HG03066 (cell line): ENCODE data around the gene LPP.

ENCODE experiments used
- ATAC-seq: cut with Tn5 transposase; IDR thresholded peaks from one replicate; pipeline ENCODE4 v1.9.1; 2021; ENCODE audit warnings: low read depth; ENCODE audit not compliant: unreplicated experiment

LPP gene

GRCh38 chr3:188788621-188789081 is 634.7 kb downstream of the LPP start:
- no peak for ATAC-seq

GRCh38 chr3:188789251-188789650 is 635.3 kb downstream of the LPP start:
- ATAC-seq, result no peak

- ATAC-seq, result no peak
Measured at GRCh38 chr3:188791311-188791710, 637.4 kb downstream of the LPP start.

- no peak for ATAC-seq
Measured at GRCh38 chr3:188792793-188793192, 638.8 kb downstream of the LPP start.

GRCh38 chr3:188796122-188796631 is 642.2 kb downstream of the LPP start:
- peak; percentile 89 for ATAC-seq

- no peak for ATAC-seq
Measured at GRCh38 chr3:188797045-188797444, 643.1 kb downstream of the LPP start.

- no peak for ATAC-seq
Measured at GRCh38 chr3:188798556-188799145, 644.7 kb downstream of the LPP start.

DNA sequence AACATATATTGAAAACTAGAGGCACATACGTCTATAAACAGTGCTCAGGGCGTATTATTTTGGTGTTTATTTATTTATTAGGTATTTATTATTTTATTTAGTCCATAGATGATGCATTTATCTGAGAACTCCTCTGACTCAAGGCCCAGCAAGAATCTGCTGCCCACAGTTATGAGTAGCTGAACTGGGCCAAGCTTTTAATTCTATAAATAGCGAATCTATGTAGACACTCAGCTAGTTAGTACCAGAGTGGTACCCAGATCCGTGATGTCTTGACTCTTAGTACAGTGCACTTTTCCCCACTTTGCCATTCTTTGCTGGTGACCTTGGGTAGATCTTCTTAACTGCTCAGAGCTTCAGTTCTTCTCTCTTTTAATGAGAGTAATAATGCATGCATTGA is 647.4 kb downstream of the LPP start:
- no peak for ATAC-seq

DNA sequence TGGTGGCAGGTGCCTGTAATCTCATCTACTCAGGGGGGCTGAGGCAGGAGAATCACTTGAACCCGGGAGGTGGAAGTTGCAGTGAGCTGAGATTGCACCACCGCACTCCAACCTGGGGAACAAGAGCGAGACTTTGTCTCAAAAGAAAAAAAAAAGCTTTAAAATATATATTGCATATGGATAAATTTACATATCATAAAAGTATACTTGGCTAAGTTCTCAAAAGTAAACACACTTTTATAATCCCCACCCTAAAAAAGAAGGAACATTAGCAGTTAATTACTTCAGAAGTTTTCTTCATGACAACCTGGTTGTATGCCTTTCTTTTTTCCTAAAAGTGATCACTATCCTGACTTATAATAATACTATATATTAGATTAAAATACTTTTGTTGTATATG is 648.7 kb downstream of the LPP start:
- no peak for ATAC-seq

GRCh38 chr3:188807006-188807405 is 653.0 kb downstream of the LPP start:
- no peak for ATAC-seq

DNA sequence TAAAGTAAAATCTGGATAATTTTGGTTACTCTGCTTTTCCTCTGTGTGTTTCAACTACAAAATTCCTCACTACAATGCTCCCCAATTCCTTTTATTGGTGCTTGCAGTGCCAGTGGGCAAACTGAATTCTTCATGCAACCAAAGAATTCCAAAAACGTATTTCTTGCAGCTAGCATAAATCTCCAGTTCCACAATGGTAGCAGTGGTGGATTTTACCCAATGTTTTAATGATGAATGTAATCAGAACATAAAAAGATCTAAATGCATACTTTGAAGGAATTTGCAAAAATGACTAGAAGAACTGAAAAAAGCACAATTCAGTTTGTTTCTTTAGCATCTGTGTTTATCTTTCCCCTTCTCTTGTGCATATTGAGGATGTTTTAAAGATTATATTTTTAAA is 658.2 kb downstream of the LPP start:
- ATAC-seq, result no peak

GRCh38 chr3:188814581-188814980 is 660.6 kb downstream of the LPP start:
- ATAC-seq, result no peak

- no peak for ATAC-seq
Measured at GRCh38 chr3:188817103-188817934, 663.4 kb downstream of the LPP start.

DNA sequence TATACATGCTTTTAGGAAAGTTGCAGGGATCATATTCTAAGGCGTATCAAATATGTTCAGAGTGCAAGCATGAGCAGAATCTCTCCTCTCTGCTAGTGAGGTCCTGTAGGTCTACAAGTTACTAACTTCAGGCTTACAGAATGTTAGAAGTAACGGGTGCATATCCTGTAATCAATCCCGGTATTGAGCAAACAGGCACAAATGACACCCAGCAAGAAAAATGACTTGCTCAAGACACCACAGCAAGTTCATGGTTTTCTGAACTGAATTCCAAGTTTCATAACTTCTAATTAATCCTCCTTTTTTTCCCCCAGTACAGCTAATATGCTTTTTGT is 663.9 kb downstream of the LPP start:
- no peak for ATAC-seq

- no peak for ATAC-seq
Measured at GRCh38 chr3:188818282-188818681, 664.3 kb downstream of the LPP start.

DNA sequence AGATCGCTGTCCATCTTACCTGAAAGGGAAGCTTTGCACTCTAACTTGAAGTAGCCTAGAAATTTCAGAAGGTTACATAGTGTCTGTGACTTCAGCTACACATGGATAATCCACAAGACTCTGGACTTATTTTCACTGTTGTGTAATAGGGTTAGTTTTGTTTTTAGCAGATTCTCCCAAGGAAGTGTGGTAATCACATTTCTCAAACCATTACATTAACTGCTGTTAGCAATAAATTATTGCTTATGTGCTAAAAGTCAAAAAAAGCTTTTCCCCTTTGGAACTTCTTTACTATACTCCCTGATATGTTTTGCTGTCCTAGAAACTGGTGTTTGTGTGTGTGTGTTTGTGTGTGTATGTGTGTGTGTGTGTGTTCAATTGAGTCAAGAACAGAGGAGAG is 666.0 kb downstream of the LPP start:
- no peak for ATAC-seq

DNA sequence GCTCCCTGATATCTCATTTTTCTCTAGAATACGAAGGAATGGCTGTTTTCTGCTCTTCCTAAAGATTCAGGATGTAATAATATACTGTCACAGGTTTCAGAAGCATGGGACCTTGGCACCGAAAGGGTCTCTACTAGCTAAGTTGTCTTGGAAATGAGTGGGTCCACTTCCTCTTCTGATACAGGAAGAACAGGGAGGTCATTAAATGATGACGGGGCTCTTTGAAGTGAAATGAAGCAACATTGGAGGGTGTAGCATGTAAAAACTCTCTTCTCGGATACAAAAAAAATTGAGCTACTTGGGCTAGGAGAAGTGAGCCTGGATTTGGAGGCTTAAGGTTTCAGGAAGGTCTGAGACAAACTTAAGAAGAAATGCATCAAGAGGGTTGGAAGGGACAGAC is 668.0 kb downstream of the LPP start:
- ATAC-seq, result no peak

- ATAC-seq, result no peak
Measured at GRCh38 chr3:188822411-188822810, 668.5 kb downstream of the LPP start.

- ATAC-seq, result no peak
Measured at GRCh38 chr3:188824566-188824965, 670.6 kb downstream of the LPP start.

DNA sequence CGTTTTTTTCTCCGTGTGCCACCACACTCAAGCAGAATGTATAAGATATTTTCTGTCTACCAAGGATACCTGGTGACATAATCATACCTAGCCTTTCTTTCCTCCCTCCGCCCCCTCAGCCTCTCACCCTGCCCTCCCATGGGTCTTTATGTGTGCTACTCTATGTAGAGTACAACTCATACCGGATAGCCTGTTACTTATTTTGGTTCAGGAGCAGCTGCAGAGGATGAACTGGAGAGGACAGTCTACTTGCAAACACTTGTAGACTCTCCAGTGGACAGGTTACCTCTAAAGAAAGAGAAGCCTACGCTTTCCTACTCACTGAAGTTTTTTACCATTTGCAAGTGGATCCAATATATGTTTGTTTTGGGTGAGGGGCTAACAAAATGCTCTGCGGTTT is 671.9 kb downstream of the LPP start:
- ATAC-seq, result no peak

DNA sequence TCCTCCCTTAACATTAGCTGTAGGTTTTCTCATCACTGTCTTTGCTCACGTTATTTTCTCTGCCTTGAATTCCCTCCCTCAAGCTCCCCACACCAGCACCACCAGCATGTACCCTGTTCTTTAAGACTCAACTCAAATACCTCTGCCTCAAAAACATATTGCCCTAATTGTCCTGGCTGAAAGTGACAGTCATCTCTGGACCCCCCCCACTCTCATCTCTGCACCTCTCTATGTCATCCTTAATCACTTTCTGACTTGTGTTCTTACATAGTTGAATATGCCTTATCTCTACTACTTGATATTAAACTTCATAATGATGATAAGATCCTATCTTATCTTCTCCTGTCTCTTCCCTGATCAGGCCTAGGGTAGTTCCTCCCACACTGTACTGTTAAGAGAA is 672.6 kb downstream of the LPP start:
- ATAC-seq, result no peak

GRCh38 chr3:188827103-188827502 is 673.1 kb downstream of the LPP start:
- no peak for ATAC-seq
